AG09309 (cell line): ENCODE measurements around the gene ZNF680.
"Not testable (repeated sequence)": the region's sequence is repeated elsewhere in the genome, so short reads cannot be mapped to it uniquely, and the experiment has no call there.

Source experiments
- DNase-seq: peaks from one replicate; pipeline ENCODE4 v3.0.0-alpha.2; 2010; ENCODE audit warnings: low read depth
- H3K4me3 ChIP-seq: 2 replicates; pipeline ENCODE4 v1.5.1; 2011; ENCODE audit warnings: mild to moderate bottlenecking, low read depth, low read length, moderate library complexity; ENCODE audit not compliant: control insufficient read depth
- TF ChIP-seq, protein P1 (sequence below): IDR thresholded peaks from 2 replicates; pipeline ENCODE4 v1.5.1; 2011; ENCODE audit warnings: mild to moderate bottlenecking, low read depth, low read length, inconsistent platforms; ENCODE audit not compliant: insufficient read depth, control insufficient read depth; ENCODE audit errors: missing control alignments

ZNF680 gene

GRCh38 chr7:64574540-64575099, 11.7 kb upstream of the ZNF680 start:
- H3K4me3 ChIP-seq: peak overlapping the region; percentile 20
- no peak for DNase-seq
- TF ChIP-seq, protein P1, sequence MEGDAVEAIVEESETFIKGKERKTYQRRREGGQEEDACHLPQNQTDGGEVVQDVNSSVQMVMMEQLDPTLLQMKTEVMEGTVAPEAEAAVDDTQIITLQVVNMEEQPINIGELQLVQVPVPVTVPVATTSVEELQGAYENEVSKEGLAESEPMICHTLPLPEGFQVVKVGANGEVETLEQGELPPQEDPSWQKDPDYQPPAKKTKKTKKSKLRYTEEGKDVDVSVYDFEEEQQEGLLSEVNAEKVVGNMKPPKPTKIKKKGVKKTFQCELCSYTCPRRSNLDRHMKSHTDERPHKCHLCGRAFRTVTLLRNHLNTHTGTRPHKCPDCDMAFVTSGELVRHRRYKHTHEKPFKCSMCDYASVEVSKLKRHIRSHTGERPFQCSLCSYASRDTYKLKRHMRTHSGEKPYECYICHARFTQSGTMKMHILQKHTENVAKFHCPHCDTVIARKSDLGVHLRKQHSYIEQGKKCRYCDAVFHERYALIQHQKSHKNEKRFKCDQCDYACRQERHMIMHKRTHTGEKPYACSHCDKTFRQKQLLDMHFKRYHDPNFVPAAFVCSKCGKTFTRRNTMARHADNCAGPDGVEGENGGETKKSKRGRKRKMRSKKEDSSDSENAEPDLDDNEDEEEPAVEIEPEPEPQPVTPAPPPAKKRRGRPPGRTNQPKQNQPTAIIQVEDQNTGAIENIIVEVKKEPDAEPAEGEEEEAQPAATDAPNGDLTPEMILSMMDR: no peak

GRCh38 chr7:64570284-64570605, 7.4 kb upstream of the ZNF680 start:
- DNase-seq: not testable (repeated sequence)
- peak overlapping the region; percentile 31 for H3K4me3 ChIP-seq

- DNase-seq: not testable (repeated sequence)
- peak overlapping the region; percentile 31 for H3K4me3 ChIP-seq
- TF ChIP-seq, protein P1: peak; percentile 21
Observed at GRCh38 chr7:64569372-64570283, 6.8 kb upstream of the ZNF680 start.

GRCh38 chr7:64562256-64562625, 630 bp downstream of the ZNF680 start:
- TF ChIP-seq, protein P1: no peak
- H3K4me3 ChIP-seq: peak overlapping the region; percentile 94
- DNase-seq: no peak

DNA sequence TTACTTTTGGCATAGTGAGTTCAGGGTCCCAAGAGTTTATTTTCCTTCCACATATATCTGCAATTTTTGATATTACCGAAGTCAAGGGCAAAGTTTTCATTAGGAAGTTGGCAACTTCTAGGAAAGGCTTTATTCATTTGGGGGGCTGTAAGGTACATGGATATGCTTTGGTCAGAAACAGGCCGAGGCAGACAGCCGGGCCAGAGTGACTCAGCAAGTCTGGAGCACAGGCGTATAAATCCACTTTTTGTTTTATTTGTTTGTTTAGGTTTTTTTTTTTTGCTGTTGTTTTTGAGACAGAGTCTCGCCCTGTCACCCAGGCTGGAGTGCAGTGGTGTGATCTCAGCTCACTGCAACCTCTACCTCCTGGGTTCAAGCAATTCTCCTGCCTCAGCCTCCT, 3.7 kb downstream of the ZNF680 start:
- TF ChIP-seq, protein P1: no peak
- DNase-seq: no peak

GRCh38 chr7:64558781-64559180, 4.1 kb downstream of the ZNF680 start:
- no peak overlapping the region for H3K4me3 ChIP-seq
- TF ChIP-seq, protein P1: no peak
- DNase-seq: no peak

More for the DNA sequence above, 3.7 kb downstream of the ZNF680 start:
- no peak overlapping the region for H3K4me3 ChIP-seq

DNA sequence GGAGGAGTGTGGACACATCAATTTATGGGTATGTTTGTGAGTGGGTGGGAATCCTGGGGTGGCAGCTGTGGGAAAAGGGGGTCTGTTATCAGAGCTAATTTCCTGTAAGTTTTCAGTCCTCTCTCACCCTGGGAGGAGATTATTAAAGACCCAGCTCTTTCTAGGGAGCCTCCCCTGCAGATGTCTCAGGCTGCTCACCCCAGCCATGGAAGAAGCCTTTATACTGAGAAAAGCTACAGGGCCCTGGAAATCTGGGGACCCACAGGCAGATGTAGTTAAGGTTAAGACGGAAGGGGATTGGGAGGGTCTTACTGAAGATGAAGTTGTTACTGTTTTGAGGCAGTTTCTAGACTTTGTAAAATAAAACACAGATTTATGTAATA, 4.6 kb downstream of the ZNF680 start:
- TF ChIP-seq, protein P1: no peak
- DNase-seq: no peak
- H3K4me3 ChIP-seq: no peak overlapping the region
